ENCODE data around the gene SOWAHD. TPM values are rescaled to one million over a fixed set of nuclear protein-coding genes. Genes with fewer than 3 reads are reported as not detected.

SOWAHD gene, protein sequence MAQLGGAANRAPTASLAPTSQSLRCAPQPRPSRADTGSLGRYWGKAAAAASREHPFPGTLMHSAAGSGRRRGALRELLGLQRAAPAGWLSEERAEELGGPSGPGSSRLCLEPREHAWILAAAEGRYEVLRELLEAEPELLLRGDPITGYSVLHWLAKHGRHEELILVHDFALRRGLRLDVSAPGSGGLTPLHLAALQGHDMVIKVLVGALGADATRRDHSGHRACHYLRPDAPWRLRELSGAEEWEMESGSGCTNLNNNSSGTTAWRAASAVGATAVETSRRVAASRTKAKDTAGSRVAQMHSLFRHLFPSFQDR
- under 0.01 and 0.07 TPM in 2 replicates for total RNA-seq

DNA sequence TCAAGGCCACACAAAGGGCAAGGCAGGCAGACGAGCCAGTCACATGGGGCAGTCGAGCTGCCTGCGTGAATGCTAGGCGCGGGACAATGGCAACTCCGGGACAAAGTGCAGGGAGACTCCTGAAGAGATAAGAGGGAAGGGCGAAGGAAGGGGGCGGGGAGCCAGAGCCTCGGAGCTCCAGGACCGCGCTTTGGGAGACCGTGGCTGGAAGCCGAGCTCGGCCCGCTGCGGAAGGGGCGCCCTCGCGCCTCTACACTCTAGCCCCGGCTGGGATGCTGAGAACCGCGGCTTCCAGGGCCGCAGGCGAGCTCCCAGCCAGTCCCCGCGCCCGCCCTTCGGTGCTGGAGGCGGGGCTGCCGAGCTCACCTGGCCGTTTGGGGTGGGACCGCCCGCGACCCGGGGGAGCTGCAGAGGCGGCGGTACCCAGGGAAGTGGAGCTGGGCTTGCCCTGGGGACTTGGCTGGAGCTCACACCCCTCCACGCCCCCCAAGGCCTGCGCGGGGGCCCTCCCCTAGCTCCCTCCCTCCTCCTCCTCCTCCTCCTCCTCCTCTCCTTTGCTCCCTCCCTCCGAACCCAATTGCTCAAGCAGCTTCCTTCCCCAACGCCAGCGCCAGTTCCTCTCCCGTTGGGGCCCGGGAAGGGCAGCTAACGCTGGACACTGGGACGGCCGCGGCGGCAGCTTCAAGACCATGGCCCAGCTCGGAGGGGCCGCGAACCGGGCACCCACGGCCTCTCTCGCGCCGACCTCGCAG lies at the start of gene SOWAHD:
Gene SOWAHD, plus strand, starts transcription at position 610 of the 752 bp plus-strand sequence. Its CDS starts 80 bp downstream, at position 690.

DNA sequence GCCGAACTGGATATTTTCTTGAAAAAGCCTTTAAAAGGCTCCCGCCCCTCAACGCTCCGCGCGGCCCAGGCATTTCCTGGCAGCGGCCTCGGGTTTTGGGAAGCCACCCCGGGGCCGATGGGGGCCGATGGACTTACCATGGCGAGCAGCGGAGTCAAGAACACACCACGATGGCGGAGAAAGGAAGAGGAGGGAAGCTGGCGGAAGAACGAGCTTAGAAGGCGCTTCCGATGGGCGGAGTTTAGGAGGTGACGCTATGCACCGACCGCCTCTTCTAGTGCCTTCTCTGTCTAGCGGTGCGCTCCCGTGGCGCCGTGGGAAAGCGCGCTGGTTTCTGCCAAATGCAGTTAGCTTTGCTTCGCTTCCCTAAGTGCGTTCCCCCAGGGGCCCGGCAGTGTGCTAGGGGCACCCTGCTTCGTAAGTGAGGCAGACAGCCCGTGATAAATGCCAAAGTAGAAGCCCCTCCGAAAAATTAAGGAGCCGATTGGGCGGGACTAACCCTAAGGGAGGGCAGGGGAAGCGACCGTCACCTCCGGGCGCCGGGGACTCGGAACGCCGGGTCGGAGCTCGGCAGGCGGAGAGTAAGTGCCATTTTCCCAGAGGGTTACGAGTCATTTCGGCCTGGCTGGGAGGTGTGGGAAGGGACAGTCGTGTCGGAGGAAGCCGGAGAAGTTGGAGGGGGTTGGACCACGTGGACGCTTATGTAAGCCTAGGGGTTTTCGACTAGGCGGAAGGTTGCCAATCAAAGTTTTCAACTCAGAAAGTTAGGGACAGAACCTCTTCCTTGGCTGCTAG lies 33.2 kb downstream of the SOWAHD start, which contains the start of gene RPL39:
Gene RPL39, minus strand, starts transcription at position 194 of the 795 bp plus-strand sequence. Its CDS starts 54 bp downstream, at position 140.

Other genes with a start within 250 kb of the SOWAHD start
- 39.3 and 44.0 TPM in 2 replicates for gene STEEP1, start 193.2 kb upstream of the SOWAHD start, total RNA-seq
- gene UBE2A, start 184.0 kb upstream of the SOWAHD start, total RNA-seq = 22.6 and 33.2 TPM in 2 replicates
- 7.5 and 12.0 TPM in 2 replicates for gene NKRF, start 152.2 kb upstream of the SOWAHD start, total RNA-seq
- 1.4 and 7.3 TPM in 2 replicates for gene SEPTIN6, start 65.4 kb upstream of the SOWAHD start, total RNA-seq
- gene RPL39, start 33.0 kb downstream of the SOWAHD start, total RNA-seq = 1,852 and 3,096 TPM in 2 replicates
- 3.1 and 3.8 TPM in 2 replicates for gene UPF3B, start 94.4 kb downstream of the SOWAHD start, total RNA-seq
- gene RNF113A, start 113.1 kb downstream of the SOWAHD start, total RNA-seq = 12.0 and 15.7 TPM in 2 replicates
- 53.2 and 65.3 TPM in 2 replicates for gene NDUFA1, start 113.2 kb downstream of the SOWAHD start, total RNA-seq
- gene AKAP14, start 137.3 kb downstream of the SOWAHD start, total RNA-seq = not detected in 2 replicates
- gene NKAP, start 185.2 kb downstream of the SOWAHD start, total RNA-seq = 5.8 TPM in 2 replicates

Data from nasal cavity respiratory epithelium epithelial cell of viscerocranial mucosa (primary cell).